Measurements from ENCODE around the gene PGP.
"Not testable (repeated sequence)": the region's sequence is repeated elsewhere in the genome, so short reads cannot be mapped to it uniquely, and the experiment has no call there.

Gene PGP, protein sequence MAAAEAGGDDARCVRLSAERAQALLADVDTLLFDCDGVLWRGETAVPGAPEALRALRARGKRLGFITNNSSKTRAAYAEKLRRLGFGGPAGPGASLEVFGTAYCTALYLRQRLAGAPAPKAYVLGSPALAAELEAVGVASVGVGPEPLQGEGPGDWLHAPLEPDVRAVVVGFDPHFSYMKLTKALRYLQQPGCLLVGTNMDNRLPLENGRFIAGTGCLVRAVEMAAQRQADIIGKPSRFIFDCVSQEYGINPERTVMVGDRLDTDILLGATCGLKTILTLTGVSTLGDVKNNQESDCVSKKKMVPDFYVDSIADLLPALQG

DNA sequence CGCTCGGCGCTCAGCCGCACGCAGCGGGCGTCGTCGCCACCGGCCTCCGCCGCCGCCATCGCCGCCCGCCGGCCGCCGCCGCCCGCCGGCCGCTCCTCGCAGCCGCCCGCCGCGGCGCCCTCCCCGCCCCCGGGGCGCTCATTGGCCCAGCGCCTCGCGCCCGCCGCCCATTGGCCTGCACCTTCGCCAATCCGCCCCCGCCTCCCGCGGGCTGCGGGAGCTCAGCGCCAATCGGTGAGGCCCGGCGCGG is at the start of gene PGP:
Gene PGP (minus strand): TSS at position 122 of the 250 bp plus-strand sequence. CDS start 63 bp downstream, at position 59.
- no peak for DNase-seq

DNA sequence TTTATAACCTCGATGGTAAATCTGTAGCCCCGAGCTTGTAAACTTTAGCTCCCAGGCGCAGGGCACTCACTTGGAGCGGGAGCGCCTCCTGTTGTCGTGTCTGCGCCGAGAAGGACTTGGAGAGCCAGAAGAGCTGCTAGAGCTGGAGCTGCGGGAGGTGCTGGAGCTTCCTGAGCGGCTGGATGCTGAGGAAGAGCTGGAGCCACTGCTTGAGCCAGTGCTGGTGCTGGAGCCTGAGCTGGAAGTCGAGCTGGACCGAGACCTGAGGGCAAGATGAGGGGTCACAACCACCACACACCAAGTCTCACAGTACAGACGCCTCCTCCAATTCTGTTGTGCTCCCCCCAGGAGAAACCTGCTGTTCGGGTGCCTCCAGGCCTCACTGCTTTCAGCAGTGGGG is 48.4 kb upstream of the PGP start:
- DNase-seq, result not testable (repeated sequence)

GRCh38 chr16:2260250-2260649 is 45.6 kb upstream of the PGP start:
- no peak for DNase-seq

GRCh38 chr16:2258530-2258929 is 43.9 kb upstream of the PGP start:
- not testable (repeated sequence) for DNase-seq

DNA sequence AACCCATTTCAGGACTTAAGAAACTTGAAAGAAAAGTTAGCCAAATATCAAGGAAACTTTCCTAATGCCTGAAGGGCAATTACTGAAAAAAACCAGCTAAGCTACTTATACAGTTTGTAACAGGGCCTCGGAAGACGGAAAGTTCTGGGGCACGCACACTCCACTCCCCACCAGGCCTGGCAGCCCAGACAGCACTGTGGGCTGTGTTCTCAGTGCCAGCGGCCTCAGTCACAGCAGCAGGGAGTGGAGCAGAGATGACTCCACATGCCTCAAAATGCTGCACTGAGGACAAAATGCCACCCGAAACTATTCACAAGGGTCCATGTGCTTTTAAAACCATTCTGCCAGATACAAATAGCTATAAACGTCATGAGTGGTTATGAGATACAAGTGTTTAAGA is 43.1 kb upstream of the PGP start:
- no peak for DNase-seq

GRCh38 chr16:2256531-2257140 is 42.0 kb upstream of the PGP start:
- no peak for DNase-seq

DNA sequence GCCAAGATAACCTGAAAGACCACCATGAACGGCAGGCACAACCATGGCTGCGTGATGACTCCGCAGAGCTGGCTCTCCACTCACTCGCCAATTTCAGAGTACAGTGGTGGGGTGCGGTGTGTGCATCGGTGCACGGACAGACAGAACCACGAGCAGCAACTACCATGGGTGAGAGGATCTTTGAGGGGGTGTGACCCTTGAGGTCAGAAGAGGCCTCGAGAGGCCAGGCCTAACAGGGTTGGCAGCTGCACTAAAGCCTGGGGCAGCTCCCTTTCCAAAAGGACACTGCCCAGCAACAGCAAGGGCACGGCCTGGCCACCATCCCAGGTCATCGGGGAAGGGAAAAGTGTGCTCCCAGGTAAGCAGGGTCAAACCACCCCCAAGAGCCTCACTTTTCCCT is 38.7 kb upstream of the PGP start:
- no peak for DNase-seq

- DNase-seq, result no peak
These were observed 38.1 kb upstream of the PGP start for GRCh38 chr16:2252806-2253148.

DNA sequence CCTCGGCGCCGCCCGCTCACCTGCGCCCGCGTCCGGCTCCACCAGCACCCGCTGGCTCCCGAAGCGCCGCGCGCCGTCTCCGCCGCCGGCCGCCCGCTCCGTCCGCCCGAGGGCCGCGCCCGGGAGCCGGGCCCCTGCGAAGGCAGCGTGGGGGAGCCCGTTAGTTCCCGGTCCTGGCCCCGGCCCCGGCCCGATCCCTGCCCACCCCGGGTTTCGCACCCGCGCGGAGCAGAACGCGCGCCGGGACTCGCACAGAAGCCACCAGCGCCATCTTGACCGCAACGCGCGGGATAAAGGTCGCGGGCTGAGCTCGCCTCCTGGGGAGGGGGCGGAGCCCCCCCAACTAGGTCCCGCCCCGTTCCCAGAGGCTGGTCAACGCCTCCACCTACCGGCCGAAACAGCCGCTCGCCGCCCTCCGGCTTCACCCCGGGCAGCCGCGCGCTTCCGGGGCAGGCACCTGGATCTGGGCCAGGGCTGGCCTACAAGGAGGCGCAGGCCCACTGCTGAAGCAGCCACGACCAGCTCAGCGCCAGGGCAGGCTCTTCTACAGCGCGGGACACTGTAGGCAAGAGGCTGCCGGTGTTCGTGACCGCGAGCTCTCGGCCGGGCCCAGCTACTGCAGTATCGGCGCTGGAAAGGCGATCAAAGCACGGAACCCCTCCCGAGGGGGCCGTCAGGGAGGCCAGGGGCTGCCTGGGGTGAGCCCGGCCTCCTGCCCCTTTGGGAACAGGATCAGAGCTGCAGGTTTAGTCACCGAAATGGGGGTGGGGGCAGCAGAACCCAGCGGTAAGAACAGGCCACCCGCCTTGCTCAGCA is 36.9 kb upstream of the PGP start, which contains the start of gene ECI1:
Gene ECI1 (minus strand): TSS at position 292 of the 816 bp plus-strand sequence. CDS start 21 bp downstream, at position 271.
- DNase-seq, result peak; percentile 27 to 68 (median 50)

GRCh38 chr16:2250652-2251295 is 36.1 kb upstream of the PGP start:
- peak in 1 of 4 experiments; percentile 40 for DNase-seq

DNA sequence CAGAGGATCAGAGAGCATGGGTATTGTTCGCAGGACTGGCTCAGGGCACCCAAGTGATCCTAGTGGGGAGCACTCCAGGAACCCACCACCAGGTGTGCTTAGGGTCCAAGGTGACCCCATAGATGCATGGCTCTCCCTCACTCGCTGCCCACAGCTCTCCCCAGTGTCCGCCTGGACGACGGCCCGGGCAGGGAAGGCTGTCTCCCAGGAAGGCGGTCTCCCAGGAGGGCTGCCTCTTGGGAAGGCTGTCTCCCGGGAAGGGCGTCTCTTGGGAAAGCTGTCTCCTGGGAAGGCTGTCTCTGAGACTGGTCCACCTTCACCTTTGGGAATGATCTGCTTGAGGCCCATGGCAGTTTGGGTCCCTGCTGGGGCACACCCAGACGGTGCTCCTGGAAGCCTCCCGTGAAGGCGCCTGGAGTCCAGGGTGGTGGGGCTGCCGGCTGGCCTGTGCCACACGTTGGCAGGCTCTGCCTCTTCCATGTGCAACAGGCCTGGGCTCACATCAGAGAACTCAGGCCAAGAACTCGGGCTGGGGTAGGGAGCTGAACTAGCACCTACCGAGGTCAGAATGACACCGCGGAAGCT is 31.8 kb upstream of the PGP start:
- DNase-seq, result no peak

- no peak for DNase-seq
These were observed 30.5 kb upstream of the PGP start for GRCh38 chr16:2244926-2245795.

DNA sequence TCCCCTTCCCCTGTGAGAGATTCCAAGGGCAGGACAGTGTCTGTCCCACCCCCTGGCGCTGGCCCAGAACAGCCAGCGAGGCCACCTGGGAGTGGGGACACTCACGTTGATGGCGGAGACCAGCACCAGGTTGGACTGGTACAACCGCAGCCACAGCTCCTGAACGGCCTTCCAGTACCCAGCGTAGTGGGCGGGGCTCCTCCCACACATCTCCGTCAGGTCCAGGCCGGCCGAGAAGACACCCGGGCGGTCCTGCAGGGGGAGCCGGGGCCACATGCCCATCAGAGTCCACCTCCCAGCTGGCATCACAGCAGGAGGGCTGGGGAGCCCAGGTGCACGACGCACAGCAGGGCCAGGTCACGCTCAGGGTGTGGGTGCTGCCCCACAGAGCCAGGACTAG is 29.7 kb upstream of the PGP start:
- no peak for DNase-seq

DNA sequence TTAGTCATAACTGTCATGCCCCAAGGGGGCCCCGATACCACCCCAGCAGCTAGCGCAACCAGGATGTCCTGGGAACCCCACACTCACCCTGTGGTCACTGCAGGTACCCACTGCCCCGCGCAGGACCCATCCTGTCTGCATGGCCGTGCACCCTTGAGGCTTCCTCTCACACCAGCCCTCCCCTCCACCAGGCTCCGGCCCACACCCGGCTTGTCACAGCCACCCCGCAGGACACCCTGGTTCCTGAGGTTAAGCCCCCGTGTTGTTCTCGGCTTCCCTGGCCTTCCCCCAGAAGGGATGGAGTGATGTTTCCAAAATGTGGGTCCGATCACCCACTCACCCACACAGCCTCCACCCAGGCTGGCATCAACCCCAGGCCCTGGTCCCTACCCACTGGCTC is 29.1 kb upstream of the PGP start:
- DNase-seq, result no peak

DNA sequence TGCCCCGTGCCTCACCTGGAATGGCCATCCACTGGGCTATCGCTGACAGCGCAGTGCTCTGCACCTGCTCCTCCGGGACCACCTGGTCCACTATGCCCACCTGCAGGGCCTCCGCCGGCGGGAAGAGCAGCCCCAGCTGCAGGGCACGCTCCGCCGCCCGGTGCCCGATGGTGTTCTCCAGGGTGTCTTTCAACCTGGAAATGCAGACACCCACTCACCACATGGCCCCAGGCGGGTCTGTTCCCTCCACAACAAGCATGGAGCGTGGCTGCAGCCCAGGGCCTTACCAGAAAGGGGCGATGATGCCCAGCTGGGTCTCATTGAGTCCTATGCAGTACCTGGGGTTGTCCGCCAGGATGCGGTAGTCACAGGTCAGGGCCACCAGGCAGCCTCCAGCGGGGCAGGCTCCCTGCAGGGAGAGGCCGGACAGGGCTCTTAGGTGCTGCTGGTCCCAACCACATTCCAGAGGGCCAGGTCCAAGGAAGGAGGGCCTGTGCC is 28.4 kb upstream of the PGP start:
- DNase-seq, result no peak

GRCh38 chr16:2242598-2242997 is 28.0 kb upstream of the PGP start:
- no peak for DNase-seq

- not testable (repeated sequence) for DNase-seq
These were observed 25.7 kb upstream of the PGP start for GRCh38 chr16:2240331-2240730.

- no peak for DNase-seq
These were observed 24.4 kb upstream of the PGP start for GRCh38 chr16:2238838-2239675.

DNA sequence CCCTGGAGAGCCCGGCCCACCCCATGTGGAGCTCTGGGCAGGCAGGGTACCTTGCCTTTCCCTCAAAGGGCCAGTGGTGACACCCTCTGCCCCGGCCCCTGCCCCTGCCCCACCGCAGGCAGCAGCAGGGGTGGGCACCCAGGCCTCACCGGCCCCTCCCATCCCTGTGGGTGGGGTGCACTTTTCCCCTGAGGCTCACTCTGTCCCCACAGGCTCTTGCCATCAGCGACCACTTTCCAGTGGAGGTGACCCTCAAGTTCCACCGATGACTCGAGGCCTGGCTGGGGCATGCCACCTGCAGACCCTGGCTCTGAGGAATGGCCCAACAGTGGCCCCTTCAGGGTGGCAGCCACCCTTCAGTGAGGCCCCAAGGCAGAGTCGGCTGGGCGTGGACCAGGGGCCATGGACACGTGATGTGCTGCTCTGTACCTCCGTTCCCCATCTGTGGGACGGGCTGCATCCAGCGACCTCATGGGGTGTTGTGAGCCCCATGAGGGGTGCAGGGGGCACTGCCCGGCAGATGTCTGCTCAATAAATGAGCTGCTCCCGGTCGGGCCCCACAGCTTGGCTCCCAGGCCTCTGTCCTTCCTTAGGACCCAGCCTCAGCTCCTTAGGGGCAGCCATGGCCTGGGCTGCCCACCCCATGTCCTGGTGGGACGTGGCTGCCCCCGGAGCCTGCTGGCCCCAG is 23.7 kb upstream of the PGP start:
- no peak for DNase-seq

DNA sequence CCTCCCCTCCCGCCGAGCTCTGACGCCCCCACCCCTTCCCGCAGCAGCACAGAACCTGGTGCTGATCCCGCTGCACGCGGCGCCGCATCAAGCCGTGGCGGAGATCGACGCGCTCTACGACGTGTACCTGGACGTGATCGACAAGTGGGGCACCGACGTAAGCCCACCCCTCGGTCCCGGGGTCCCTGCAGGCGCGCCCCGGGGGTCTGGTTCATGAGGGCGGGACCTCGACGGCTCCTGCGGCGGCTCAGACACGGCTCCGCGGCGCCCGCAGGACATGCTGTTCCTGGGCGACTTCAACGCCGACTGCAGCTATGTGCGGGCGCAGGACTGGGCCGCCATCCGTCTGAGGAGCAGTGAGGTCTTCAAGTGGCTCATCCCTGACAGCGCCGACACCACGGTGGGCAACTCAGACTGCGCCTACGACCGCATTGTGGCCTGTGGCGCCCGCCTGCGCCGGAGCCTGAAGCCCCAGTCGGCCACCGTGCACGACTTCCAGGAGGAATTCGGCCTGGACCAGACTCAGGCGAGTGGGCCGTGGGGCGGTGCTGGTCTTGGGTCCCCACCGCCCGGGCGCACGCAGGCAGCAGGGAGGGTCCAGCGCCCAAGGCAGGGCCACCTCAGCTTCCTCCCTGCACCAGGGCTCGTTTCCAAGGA is 23.0 kb upstream of the PGP start:
- no peak for DNase-seq
